ENCODE data around the gene NEURL2. TPM values are rescaled to one million over a fixed set of nuclear protein-coding genes. Genes with fewer than 3 reads are reported as not detected.
A peak's percentile ranks its signal among the peaks of the same experiment; 100 is the strongest.
"Not testable (repeated sequence)": the region's sequence is repeated elsewhere in the genome, so short reads cannot be mapped to it uniquely, and the experiment has no call there.

Gene NEURL2
- total RNA-seq, 2 experiments from 2014 or later = 2.6 TPM

- POLR2A ChIA-PET = interaction anchor here (0.7 kb wide), 1 partner anchor 43 kb away, joined by 3 read pairs; no protein-coding TSS in a partner anchor
- DNase-seq = peak; percentile 40
- H3K4me1 Mint-ChIP-seq = peaks cover 40% of the 10 kb centered on the region
- H3K27me3 Mint-ChIP-seq = no peaks in the 10 kb centered on the region
- peak overlapping the region; percentile 22 for H3K27ac Mint-ChIP-seq
- CTCF ChIA-PET = interaction anchor here (0.5 to 2.3 kb wide), 11 partner anchors 9 to 97 kb away, joined by 3 to 9 read pairs (median 4); partner anchors contain the start of gene ZSWIM1
- H3K36me3 Mint-ChIP-seq (ENCODE audit: low read depth) = peaks cover 13% of the 10 kb centered on the region
- H3K9me3 Mint-ChIP-seq = no peaks in the 10 kb centered on the region
- peak overlapping the region; percentile 90 for H3K4me3 Mint-ChIP-seq
Observed at GRCh38 chr20:45890077-45890984, 677 bp downstream of the NEURL2 start.

GRCh38 chr20:45888681-45889080 is 2.3 kb downstream of the NEURL2 start:
- peaks cover 46% of the 10 kb centered on the region for H3K4me1 Mint-ChIP-seq
- ChIA-PET POLR2A (no interaction called here), CTCF (interaction anchor here (0.9 to 2.3 kb wide), 4 partner anchors 8 to 82 kb away, joined by 3 to 6 read pairs (median 4); no protein-coding TSS in a partner anchor)
- H3K9me3 Mint-ChIP-seq = no peaks in the 10 kb centered on the region
- no peak overlapping the region for H3K27ac Mint-ChIP-seq
- no peaks in the 10 kb centered on the region for H3K27me3 Mint-ChIP-seq
- H3K36me3 Mint-ChIP-seq (ENCODE audit: low read depth) = peaks cover 13% of the 10 kb centered on the region
- no peak overlapping the region for H3K4me3 Mint-ChIP-seq
- DNase-seq = no peak

GRCh38 chr20:45887346-45887715 is 3.7 kb downstream of the NEURL2 start, which contains the start of gene SPATA25:
SPATA25 (minus strand) TSS chr20:45887622; CDS start chr20:45887590, 32 bp downstream.
- CTCF ChIA-PET = interaction anchor here (0.7 to 1.2 kb wide), 2 partner anchors 19 to 46 kb away, joined by 3 to 4 read pairs; no protein-coding TSS in a partner anchor
- no peak within 1 kb of the TSS for H3K27ac Mint-ChIP-seq
- H3K4me3 Mint-ChIP-seq = no peak within 1 kb of the TSS
- peaks cover 49% of the 10 kb centered on the region for H3K4me1 Mint-ChIP-seq
- DNase-seq = no peak
- H3K36me3 Mint-ChIP-seq (ENCODE audit: low read depth) = peaks cover 24% of the 10 kb centered on the region
- POLR2A ChIA-PET = no interaction called here
- H3K27me3 Mint-ChIP-seq = no peaks in the 10 kb centered on the region
- H3K9me3 Mint-ChIP-seq = no peaks in the 10 kb centered on the region

- Mint-ChIP-seq H3K36me3 (ENCODE audit: low read depth) (peaks cover 28% of the 10 kb centered on the region), H3K4me1 (peaks cover 48% of the 10 kb centered on the region), H3K27ac (no peak overlapping the region), H3K27me3 (no peaks in the 10 kb centered on the region), H3K4me3 (no peak overlapping the region), H3K9me3 (no peaks in the 10 kb centered on the region)
- POLR2A ChIA-PET = no interaction called here
- DNase-seq = no peak
- CTCF ChIA-PET = interaction anchor here (0.5 to 0.7 kb wide), 2 partner anchors 13 to 47 kb away, joined by 3 read pairs; no protein-coding TSS in a partner anchor
Observed at GRCh38 chr20:45886590-45887345, 4.2 kb downstream of the NEURL2 start.

GRCh38 chr20:45883100-45883469 is 7.9 kb downstream of the NEURL2 start:
- peak overlapping the region; percentile 63 for H3K27ac Mint-ChIP-seq
- H3K9me3 Mint-ChIP-seq = no peaks in the 10 kb centered on the region
- CTCF ChIA-PET = interaction anchor here (0.6 to 1.6 kb wide), 3 partner anchors 9 to 58 kb away, joined by 3 to 4 read pairs (median 4); partner anchors contain the start of gene CTSA
- no peaks in the 10 kb centered on the region for H3K27me3 Mint-ChIP-seq
- POLR2A ChIA-PET = no interaction called here
- H3K4me3 Mint-ChIP-seq = no peak overlapping the region
- peaks cover 33% of the 10 kb centered on the region for H3K36me3 Mint-ChIP-seq (ENCODE audit: low read depth)
- H3K4me1 Mint-ChIP-seq = peaks cover 44% of the 10 kb centered on the region
- no peak for DNase-seq

GRCh38 chr20:45882469-45883099 is 8.4 kb downstream of the NEURL2 start:
- H3K27me3 Mint-ChIP-seq = no peaks in the 10 kb centered on the region
- H3K36me3 Mint-ChIP-seq (ENCODE audit: low read depth) = peaks cover 33% of the 10 kb centered on the region
- no peaks in the 10 kb centered on the region for H3K9me3 Mint-ChIP-seq
- no peak for DNase-seq
- peaks cover 44% of the 10 kb centered on the region for H3K4me1 Mint-ChIP-seq
- ChIA-PET CTCF (interaction anchor here (1.0 to 2.0 kb wide), 6 partner anchors 9 to 102 kb away, joined by 3 to 6 read pairs (median 4); partner anchors contain the start of gene CTSA), POLR2A (no interaction called here)
- no peak overlapping the region for H3K27ac Mint-ChIP-seq
- peak overlapping the region; percentile 65 for H3K4me3 Mint-ChIP-seq

GRCh38 chr20:45880988-45881788 is 9.8 kb downstream of the NEURL2 start, which contains the start of gene ZSWIM1:
ZSWIM1 (plus strand) TSS chr20:45881227; CDS start chr20:45882593, 1,366 bp downstream.
- Mint-ChIP-seq H3K36me3 (ENCODE audit: low read depth) (peaks cover 35% of the 10 kb centered on the region), H3K27me3 (no peaks in the 10 kb centered on the region), H3K4me3 (peak within 1 kb of the TSS; percentile 81), H3K27ac (peak within 1 kb of the TSS; percentile 84), H3K4me1 (peaks cover 40% of the 10 kb centered on the region), H3K9me3 (no peaks in the 10 kb centered on the region)
- peak; percentile 99 for DNase-seq
- ChIA-PET CTCF (interaction anchor here (0.9 to 2.0 kb wide), 10 partner anchors 9 to 590 kb away, joined by 3 to 6 read pairs (median 4); partner anchors contain the start of genes CTSA and PCIF1), POLR2A (interaction anchor here (0.6 to 0.7 kb wide), 3 partner anchors 15 to 1350 kb away, joined by 3 to 6 read pairs (median 5); no protein-coding TSS in a partner anchor)

GRCh38 chr20:45878076-45878761 is 12.8 kb downstream of the NEURL2 start:
- H3K27ac Mint-ChIP-seq = no peak overlapping the region
- H3K9me3 Mint-ChIP-seq = no peaks in the 10 kb centered on the region

GRCh38 chr20:45874576-45874975 is 16.4 kb downstream of the NEURL2 start:
- ChIA-PET CTCF (interaction anchor here (0.7 to 1.7 kb wide), 4 partner anchors 10 to 46 kb away, joined by 3 to 4 read pairs (median 3); no protein-coding TSS in a partner anchor), POLR2A (no interaction called here)
- H3K27ac Mint-ChIP-seq = no peak overlapping the region

More at GRCh38 chr20:45878076-45878761, 12.8 kb downstream of the NEURL2 start:
- H3K36me3 Mint-ChIP-seq (ENCODE audit: low read depth) = peaks cover 23% of the 10 kb centered on the region
- POLR2A ChIA-PET = no interaction called here
- H3K4me1 Mint-ChIP-seq = peaks cover 21% of the 10 kb centered on the region
- CTCF ChIA-PET = no interaction called here
- H3K27me3 Mint-ChIP-seq = no peaks in the 10 kb centered on the region
- DNase-seq = no peak
- no peak overlapping the region for H3K4me3 Mint-ChIP-seq

GRCh38 chr20:45874104-45874481 is 16.9 kb downstream of the NEURL2 start:
- H3K9me3 Mint-ChIP-seq; H3K27me3 Mint-ChIP-seq; H3K36me3 Mint-ChIP-seq (ENCODE audit: low read depth); H3K4me3 Mint-ChIP-seq; DNase-seq; H3K4me1 Mint-ChIP-seq; POLR2A ChIA-PET; H3K27ac Mint-ChIP-seq: not testable (repeated sequence)
- CTCF ChIA-PET = interaction anchor here (0.7 to 1.7 kb wide), 5 partner anchors 9 to 47 kb away, joined by 3 to 4 read pairs (median 3); no protein-coding TSS in a partner anchor

More at GRCh38 chr20:45874576-45874975, 16.4 kb downstream of the NEURL2 start:
- H3K36me3 Mint-ChIP-seq (ENCODE audit: low read depth) = peaks cover 7% of the 10 kb centered on the region
- H3K4me1 Mint-ChIP-seq = no peaks in the 10 kb centered on the region
- H3K4me3 Mint-ChIP-seq = no peak overlapping the region
- DNase-seq = no peak
- no peaks in the 10 kb centered on the region for H3K9me3 Mint-ChIP-seq
- no peaks in the 10 kb centered on the region for H3K27me3 Mint-ChIP-seq
